Kidney glomerular epithelial cell (primary cell): ENCODE results near the gene KREMEN1.
"Not testable (repeated sequence)": the region's sequence is repeated elsewhere in the genome, so short reads cannot be mapped to it uniquely, and the experiment has no call there.

Source experiments
- DNase-seq: peaks from one replicate; lab custom pipeline; 2025; lab: John Stamatoyannopoulos, UW

Gene KREMEN1

GRCh38 chr22:29078036-29078868, 5.4 kb downstream of the KREMEN1 start:
- DNase-seq: no peak

- no peak for DNase-seq
Measured at GRCh38 chr22:29078869-29079207, 6.0 kb downstream of the KREMEN1 start.

GRCh38 chr22:29079218-29079901, 6.5 kb downstream of the KREMEN1 start:
- DNase-seq: no peak

GRCh38 chr22:29080106-29080975, 7.5 kb downstream of the KREMEN1 start:
- no peak for DNase-seq

- DNase-seq: no peak
Measured at GRCh38 chr22:29081517-29082236, 8.8 kb downstream of the KREMEN1 start.

- no peak for DNase-seq
Measured at GRCh38 chr22:29082826-29083545, 10.2 kb downstream of the KREMEN1 start.

- DNase-seq: not testable (repeated sequence)
Measured at GRCh38 chr22:29083576-29083932, 10.7 kb downstream of the KREMEN1 start.

GRCh38 chr22:29083933-29084591, 11.2 kb downstream of the KREMEN1 start:
- DNase-seq: no peak

- no peak for DNase-seq
Measured at GRCh38 chr22:29087012-29087411, 14.2 kb downstream of the KREMEN1 start.

GRCh38 chr22:29088809-29089208, 16.0 kb downstream of the KREMEN1 start:
- no peak for DNase-seq

- DNase-seq: no peak
Measured at GRCh38 chr22:29089507-29089906, 16.7 kb downstream of the KREMEN1 start.

- DNase-seq: no peak
Measured at GRCh38 chr22:29090039-29090438, 17.2 kb downstream of the KREMEN1 start.

GRCh38 chr22:29092243-29092642, 19.4 kb downstream of the KREMEN1 start:
- no peak for DNase-seq

GRCh38 chr22:29093030-29093429, 20.2 kb downstream of the KREMEN1 start:
- DNase-seq: peak; percentile 30

GRCh38 chr22:29093501-29094300, 20.9 kb downstream of the KREMEN1 start:
- peak; percentile 68 for DNase-seq

- no peak for DNase-seq
Measured at GRCh38 chr22:29095459-29095858, 22.6 kb downstream of the KREMEN1 start.

GRCh38 chr22:29096736-29097669, 24.2 kb downstream of the KREMEN1 start:
- DNase-seq: no peak

- no peak for DNase-seq
Measured at GRCh38 chr22:29098296-29098695, 25.5 kb downstream of the KREMEN1 start.

- DNase-seq: no peak
Measured at GRCh38 chr22:29102300-29102699, 29.5 kb downstream of the KREMEN1 start.
